Measurements from ENCODE around the gene TAF11L8.
"Not testable (repeated sequence)": the region's sequence is repeated elsewhere in the genome, so short reads cannot be mapped to it uniquely, and the experiment has no call there.

The TAF11L8 gene

DNA sequence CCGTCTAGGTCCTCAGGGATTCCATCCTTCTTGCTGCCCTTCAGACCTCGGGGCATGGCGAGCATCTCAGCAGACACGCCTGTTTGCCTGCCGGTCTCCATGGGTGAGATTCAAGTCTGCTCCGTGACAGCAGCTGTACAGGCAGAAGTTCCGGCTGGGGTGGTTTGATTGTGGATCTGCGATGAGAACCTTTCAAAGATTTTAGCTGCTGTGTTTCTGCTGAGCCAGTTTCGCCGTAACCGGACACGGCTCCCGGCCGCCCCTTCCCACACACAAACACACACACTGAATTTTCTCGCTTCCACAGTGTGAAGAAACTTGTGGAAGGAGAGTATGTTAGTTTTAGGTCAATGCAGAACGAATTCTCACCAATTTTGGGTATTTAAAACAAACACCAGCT is at the start of gene TAF11L8:
TAF11L8 (minus strand) TSS at position 101 of the 400 bp plus-strand sequence.
- DNase-seq (ENCODE audit: extremely low read depth in 1 of 2, low read depth in 1 of 2): not testable (repeated sequence)

DNA sequence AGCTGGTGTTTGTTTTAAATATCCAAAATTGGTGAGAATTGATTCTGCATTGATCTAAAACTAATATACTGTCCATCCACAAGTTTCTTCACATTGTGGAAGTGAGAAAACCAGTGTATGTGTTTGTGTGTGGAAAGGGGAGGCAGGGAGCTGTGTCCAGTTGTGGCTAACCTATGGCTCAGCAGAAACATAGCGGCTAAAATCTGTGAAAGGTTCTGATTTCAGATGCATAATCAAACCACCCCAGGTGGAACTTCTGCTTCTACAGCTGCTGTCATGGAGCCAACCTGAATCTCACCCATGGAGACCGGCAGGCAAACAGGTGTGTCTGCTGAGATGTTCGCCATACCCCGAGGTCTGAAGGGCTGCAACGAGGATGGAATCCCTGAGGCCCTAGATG is 43.4 kb upstream of the TAF11L8 start, which contains the start of gene TAF11L14:
TAF11L14 (plus strand) TSS at position 301 of the 400 bp plus-strand sequence.
- DNase-seq (ENCODE audit: extremely low read depth in 1 of 2, low read depth in 1 of 2): no peak

DNA sequence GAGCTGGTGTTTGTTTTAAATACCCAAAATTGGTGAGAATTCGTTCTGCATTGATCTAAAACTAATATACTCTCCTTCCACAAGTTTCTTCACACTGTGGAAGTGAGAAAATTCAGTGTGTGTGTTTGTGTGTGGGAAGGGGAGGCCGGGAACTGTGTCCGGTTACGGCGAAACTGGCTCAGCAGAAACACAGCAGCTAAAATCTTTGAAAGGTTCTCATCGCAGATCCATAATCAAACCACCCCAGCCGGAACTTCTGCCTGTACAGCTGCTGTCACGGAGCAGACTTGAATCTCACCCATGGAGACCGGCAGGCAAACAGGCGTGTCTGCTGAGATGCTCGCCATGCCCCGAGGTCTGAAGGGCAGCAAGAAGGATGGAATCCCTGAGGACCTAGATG is 41.0 kb upstream of the TAF11L8 start, which contains the start of gene TAF11L13:
TAF11L13 (plus strand) TSS at position 301 of the 400 bp plus-strand sequence.
- DNase-seq (ENCODE audit: extremely low read depth in 1 of 2, low read depth in 1 of 2): not testable (repeated sequence)

DNA sequence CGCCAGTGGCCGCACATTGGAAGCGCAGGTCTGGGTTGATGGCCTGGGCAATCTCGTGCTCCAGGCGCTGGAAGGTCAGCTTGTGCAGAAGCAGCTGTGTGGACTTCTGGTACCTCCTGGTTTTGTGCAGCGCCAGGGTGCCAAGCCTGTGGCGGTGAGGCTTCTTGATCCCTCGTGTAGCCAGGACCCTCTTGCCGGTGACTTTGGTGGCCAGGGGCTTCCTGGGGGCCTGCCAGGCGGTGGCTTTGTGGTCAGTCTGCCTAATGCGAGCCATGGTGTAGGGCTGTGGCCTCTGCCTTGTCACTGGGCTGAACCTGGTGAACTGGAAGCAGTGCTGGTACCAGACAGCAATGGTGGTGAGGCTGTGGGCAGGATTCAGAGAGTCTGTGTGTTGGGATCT is 34.9 kb upstream of the TAF11L8 start:
- no peak for DNase-seq (ENCODE audit: extremely low read depth in 1 of 2, low read depth in 1 of 2)

- DNase-seq (ENCODE audit: extremely low read depth in 1 of 2, low read depth in 1 of 2): no peak
Observed at GRCh38 chr5:17620627-17621026, 29.9 kb upstream of the TAF11L8 start.

DNA sequence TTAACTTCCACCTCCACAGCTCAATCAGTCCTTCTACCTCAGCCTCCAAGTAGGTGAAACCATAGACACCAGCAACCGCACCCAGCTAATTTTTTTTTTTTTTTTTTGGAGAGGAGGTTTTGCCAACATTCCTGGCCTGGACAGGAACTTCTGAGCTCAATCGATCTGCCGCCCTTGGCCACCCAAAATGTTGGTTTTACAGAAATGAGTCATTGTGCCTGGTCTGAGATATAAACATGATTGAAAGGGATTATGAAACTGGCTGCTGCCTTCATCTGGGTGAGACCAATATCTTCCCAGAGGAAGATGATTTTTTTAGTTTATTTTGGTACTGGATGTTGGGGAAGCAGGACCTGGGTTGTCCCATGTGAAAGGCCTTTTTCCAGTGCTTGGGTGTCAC is 28.6 kb upstream of the TAF11L8 start:
- no peak for DNase-seq (ENCODE audit: extremely low read depth in 1 of 2, low read depth in 1 of 2)

DNA sequence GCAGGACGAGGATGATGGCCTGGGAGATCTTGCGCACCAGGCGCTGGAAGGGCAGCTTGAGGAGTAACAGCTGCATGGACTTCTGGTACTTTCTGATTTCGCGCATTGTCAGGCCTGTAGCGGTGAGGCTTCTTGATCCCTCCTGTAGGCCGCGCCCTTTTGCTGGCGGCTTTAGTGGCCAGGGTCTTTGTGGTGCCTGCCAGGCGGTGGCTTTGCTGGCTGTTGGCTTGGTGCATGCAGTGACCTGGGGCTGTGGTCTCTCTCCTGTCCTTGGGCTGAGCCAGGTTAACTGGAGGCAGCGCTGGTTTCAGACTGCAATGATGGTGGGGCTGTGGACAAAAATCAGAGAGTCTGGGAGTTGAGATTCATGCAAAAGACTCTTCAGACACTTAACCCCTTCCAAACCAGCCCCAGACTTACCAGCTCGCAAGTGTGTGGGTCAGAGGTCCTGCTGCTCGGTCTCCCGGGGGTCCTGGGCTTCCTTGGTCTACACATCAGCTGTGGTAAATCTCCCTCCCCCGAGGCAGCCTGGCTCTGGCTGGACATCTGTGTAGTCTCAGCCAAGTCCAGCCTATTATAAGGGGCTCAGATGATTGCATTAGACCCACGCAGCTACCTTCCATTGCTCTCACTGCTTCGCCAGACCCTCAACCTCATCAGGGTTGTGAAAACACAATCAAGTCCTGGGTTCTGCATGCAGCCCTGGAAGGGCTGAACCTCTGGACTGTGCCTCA is 24.3 kb upstream of the TAF11L8 start:
- no peak for DNase-seq (ENCODE audit: extremely low read depth in 1 of 2, low read depth in 1 of 2)

GRCh38 chr5:17610092-17610491 is 19.3 kb upstream of the TAF11L8 start, which contains the start of gene TAF11L12:
TAF11L12 (plus strand) TSS chr5:17610392.
- DNase-seq (ENCODE audit: extremely low read depth in 1 of 2, low read depth in 1 of 2): not testable (repeated sequence)

DNA sequence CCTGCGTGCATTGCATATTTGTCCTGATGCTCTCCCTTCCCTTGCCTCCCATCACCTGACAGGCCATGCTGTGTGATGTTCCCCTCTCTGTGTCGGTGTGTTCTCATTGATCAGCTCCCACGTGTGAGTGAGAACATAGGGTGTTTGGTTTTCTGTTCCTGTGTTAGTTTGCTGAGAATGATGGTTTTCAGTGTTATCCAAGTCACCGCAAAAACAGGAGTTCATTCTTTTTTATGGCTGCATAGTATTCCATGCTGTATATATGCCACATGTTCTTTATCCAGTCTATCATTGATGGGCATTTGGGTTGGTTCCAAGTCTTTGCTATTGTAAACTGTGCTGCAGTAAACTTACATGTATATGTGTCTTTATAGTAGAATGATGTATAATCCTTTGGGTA is 16.7 kb upstream of the TAF11L8 start:
- not testable (repeated sequence) for DNase-seq (ENCODE audit: extremely low read depth in 1 of 2, low read depth in 1 of 2)

DNA sequence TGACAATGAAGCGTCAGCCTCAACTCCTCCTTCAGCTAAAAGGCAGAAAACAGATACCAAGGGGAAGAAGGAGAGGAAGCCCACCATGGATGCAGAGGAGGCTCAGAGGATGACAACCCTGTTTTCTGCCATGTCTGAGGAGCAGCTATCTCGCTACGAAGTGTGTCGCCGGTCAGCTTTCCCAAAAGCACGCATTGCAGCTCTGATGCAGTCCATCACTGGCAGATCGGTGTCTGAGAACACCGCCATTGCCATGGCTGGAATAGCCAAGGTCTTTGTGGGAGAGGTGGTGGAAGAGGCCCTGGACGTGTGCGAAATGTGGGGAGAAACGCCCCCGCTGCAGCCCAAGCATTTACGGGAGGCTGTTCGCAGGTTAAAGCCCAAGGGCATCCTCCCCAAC is 14.2 kb upstream of the TAF11L8 start:
- no peak for DNase-seq (ENCODE audit: extremely low read depth in 1 of 2, low read depth in 1 of 2)

DNA sequence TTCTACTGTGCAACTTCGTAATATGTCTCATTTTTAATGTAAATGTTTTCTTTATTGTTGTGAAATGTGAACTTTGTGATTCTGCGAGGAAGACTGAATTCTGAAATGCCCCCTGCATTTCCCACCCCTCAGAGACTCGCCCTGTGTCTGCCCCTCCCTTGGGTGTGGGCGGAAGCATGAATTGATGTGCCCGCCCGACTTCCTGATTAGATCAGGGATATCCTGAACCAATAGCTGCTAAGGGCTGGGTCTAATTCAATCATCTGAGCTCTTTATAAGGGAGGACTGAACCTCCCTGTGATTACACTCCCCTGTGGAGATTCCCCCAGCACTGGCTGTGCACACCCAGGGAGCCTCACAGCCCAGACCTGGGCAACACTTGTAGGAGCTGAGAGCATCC is 13.1 kb upstream of the TAF11L8 start, which contains the start of gene TAF11L11:
TAF11L11 (plus strand) TSS at position 304 of the 400 bp plus-strand sequence.
- not testable (repeated sequence) for DNase-seq (ENCODE audit: extremely low read depth in 1 of 2, low read depth in 1 of 2)

- DNase-seq (ENCODE audit: extremely low read depth in 1 of 2, low read depth in 1 of 2): not testable (repeated sequence)
Observed at GRCh38 chr5:17597728-17598127, 7.0 kb upstream of the TAF11L8 start, which contains the start of gene TAF11L10. TAF11L10 (minus strand) TSS chr5:17597828.

GRCh38 chr5:17594255-17594654 is 3.5 kb upstream of the TAF11L8 start, which contains the start of gene TAF11L9:
TAF11L9 (minus strand) TSS chr5:17594394.
- not testable (repeated sequence) for DNase-seq (ENCODE audit: extremely low read depth in 1 of 2, low read depth in 1 of 2)

- DNase-seq (ENCODE audit: extremely low read depth in 1 of 2, low read depth in 1 of 2): not testable (repeated sequence)
Observed at GRCh38 chr5:17585658-17586057, 5.1 kb downstream of the TAF11L8 start, which contains the start of gene TAF11L7. TAF11L7 (minus strand) TSS chr5:17585758.

All from activated CD8-positive, alpha-beta memory T cell treated with anti-CD3 and anti-CD28 coated beads for 1 hour (primary cell).